ENCODE measurements around the gene SRGAP2C.
"Not testable (repeated sequence)": the region's sequence is repeated elsewhere in the genome, so short reads cannot be mapped to it uniquely, and the experiment has no call there.

SRGAP2C gene

GRCh38 chr1:121421490-121421889 lies 236.7 kb downstream of the SRGAP2C start:
- H2BK120ac ChIP-seq (ENCODE audit: insufficient read depth, low read length, poor library complexity); H2BK12ac ChIP-seq (ENCODE audit: low read length); H3K4me1 ChIP-seq (ENCODE audit: control insufficient read depth in 1 of 2, insufficient read depth in 2 of 2, low read length in 2 of 2); H3K4ac ChIP-seq (ENCODE audit: low read depth, low read length); H3K27ac ChIP-seq (ENCODE audit: low read depth, low read length); H3K14ac ChIP-seq (ENCODE audit: low read length); H3K36me3 ChIP-seq (ENCODE audit: control insufficient read depth in 1 of 2, insufficient read depth in 2 of 2, low read length in 2 of 2); H4K8ac ChIP-seq (ENCODE audit: low read depth, low read length); H3K18ac ChIP-seq (ENCODE audit: low read length); H3K4me3 ChIP-seq (ENCODE audit: low read depth, low read length); H2AFZ ChIP-seq (ENCODE audit: insufficient read depth, low read length, poor library complexity); H3K23ac ChIP-seq (ENCODE audit: low read length); H2BK5ac ChIP-seq (ENCODE audit: low read depth, low read length, poor library complexity); H4K12ac ChIP-seq (ENCODE audit: low read depth, low read length); H3K9ac ChIP-seq (ENCODE audit: low read length); DNase-seq; H3K9me3 ChIP-seq (ENCODE audit: insufficient read depth, low read depth, low read length); H4K91ac ChIP-seq (ENCODE audit: low read depth, low read length); H3K79me1 ChIP-seq (ENCODE audit: low read length); H3K79me2 ChIP-seq (ENCODE audit: control insufficient read depth, insufficient read depth, low read length, poor library complexity); H2AK5ac ChIP-seq (ENCODE audit: low read length); H3K27me3 ChIP-seq (ENCODE audit: insufficient read depth, low read length); H3K4me2 ChIP-seq (ENCODE audit: low read length): not testable (repeated sequence)
- no CpG with 5 or more reads among the region's 3 CpGs for WGBS (ENCODE audit: extremely low coverage, insufficient coverage, insufficient read length)

- not testable (repeated sequence) for H2BK120ac ChIP-seq (ENCODE audit: insufficient read depth, low read length, poor library complexity); H3K4me1 ChIP-seq (ENCODE audit: control insufficient read depth in 1 of 2, insufficient read depth in 2 of 2, low read length in 2 of 2); H3K9ac ChIP-seq (ENCODE audit: low read length); H3K23ac ChIP-seq (ENCODE audit: low read length); H4K8ac ChIP-seq (ENCODE audit: low read depth, low read length); H4K12ac ChIP-seq (ENCODE audit: low read depth, low read length); H3K27ac ChIP-seq (ENCODE audit: low read depth, low read length); DNase-seq; H3K4ac ChIP-seq (ENCODE audit: low read depth, low read length); H3K18ac ChIP-seq (ENCODE audit: low read length); H2AFZ ChIP-seq (ENCODE audit: insufficient read depth, low read length, poor library complexity); H3K36me3 ChIP-seq (ENCODE audit: control insufficient read depth in 1 of 2, insufficient read depth in 2 of 2, low read length in 2 of 2); H3K79me2 ChIP-seq (ENCODE audit: control insufficient read depth, insufficient read depth, low read length, poor library complexity); H2BK12ac ChIP-seq (ENCODE audit: low read length); H3K14ac ChIP-seq (ENCODE audit: low read length); H2AK5ac ChIP-seq (ENCODE audit: low read length); H3K27me3 ChIP-seq (ENCODE audit: insufficient read depth, low read length); H2BK5ac ChIP-seq (ENCODE audit: low read depth, low read length, poor library complexity); H3K4me2 ChIP-seq (ENCODE audit: low read length); H3K9me3 ChIP-seq (ENCODE audit: insufficient read depth, low read depth, low read length); H4K91ac ChIP-seq (ENCODE audit: low read depth, low read length); H3K79me1 ChIP-seq (ENCODE audit: low read length); H3K4me3 ChIP-seq (ENCODE audit: low read depth, low read length)
- no CpG with 5 or more reads among the region's 2 CpGs for WGBS (ENCODE audit: extremely low coverage, insufficient coverage, insufficient read length)
Measured at GRCh38 chr1:121423956-121424355, 239.2 kb downstream of the SRGAP2C start.

GRCh38 chr1:121433517-121433916 lies 248.7 kb downstream of the SRGAP2C start:
- not testable (repeated sequence) for H3K36me3 ChIP-seq (ENCODE audit: control insufficient read depth in 1 of 2, insufficient read depth in 2 of 2, low read length in 2 of 2); DNase-seq; H3K14ac ChIP-seq (ENCODE audit: low read length); H3K4me3 ChIP-seq (ENCODE audit: low read depth, low read length); H2AK5ac ChIP-seq (ENCODE audit: low read length); H3K79me2 ChIP-seq (ENCODE audit: control insufficient read depth, insufficient read depth, low read length, poor library complexity); H3K27me3 ChIP-seq (ENCODE audit: insufficient read depth, low read length); H3K4ac ChIP-seq (ENCODE audit: low read depth, low read length); H3K18ac ChIP-seq (ENCODE audit: low read length); H3K9ac ChIP-seq (ENCODE audit: low read length); H3K4me2 ChIP-seq (ENCODE audit: low read length); H3K9me3 ChIP-seq (ENCODE audit: insufficient read depth, low read depth, low read length); H2BK5ac ChIP-seq (ENCODE audit: low read depth, low read length, poor library complexity); H4K12ac ChIP-seq (ENCODE audit: low read depth, low read length); H2BK12ac ChIP-seq (ENCODE audit: low read length); H2AFZ ChIP-seq (ENCODE audit: insufficient read depth, low read length, poor library complexity); H3K27ac ChIP-seq (ENCODE audit: low read depth, low read length); H4K91ac ChIP-seq (ENCODE audit: low read depth, low read length); H3K4me1 ChIP-seq (ENCODE audit: control insufficient read depth in 1 of 2, insufficient read depth in 2 of 2, low read length in 2 of 2); H2BK120ac ChIP-seq (ENCODE audit: insufficient read depth, low read length, poor library complexity); H3K79me1 ChIP-seq (ENCODE audit: low read length); H3K23ac ChIP-seq (ENCODE audit: low read length); H4K8ac ChIP-seq (ENCODE audit: low read depth, low read length)
- no CpG with 5 or more reads among the region's 2 CpGs for WGBS (ENCODE audit: extremely low coverage, insufficient coverage, insufficient read length)

GRCh38 chr1:121438862-121439261 lies 254.1 kb downstream of the SRGAP2C start:
- H3K27me3 ChIP-seq (ENCODE audit: insufficient read depth, low read length); H3K23ac ChIP-seq (ENCODE audit: low read length); H3K27ac ChIP-seq (ENCODE audit: low read depth, low read length); H4K12ac ChIP-seq (ENCODE audit: low read depth, low read length); H3K9ac ChIP-seq (ENCODE audit: low read length); H3K79me1 ChIP-seq (ENCODE audit: low read length); H2BK5ac ChIP-seq (ENCODE audit: low read depth, low read length, poor library complexity); H3K9me3 ChIP-seq (ENCODE audit: insufficient read depth, low read depth, low read length); H3K14ac ChIP-seq (ENCODE audit: low read length); H4K91ac ChIP-seq (ENCODE audit: low read depth, low read length); H2BK120ac ChIP-seq (ENCODE audit: insufficient read depth, low read length, poor library complexity); H3K4me1 ChIP-seq (ENCODE audit: control insufficient read depth in 1 of 2, insufficient read depth in 2 of 2, low read length in 2 of 2); DNase-seq; H3K4ac ChIP-seq (ENCODE audit: low read depth, low read length); H4K8ac ChIP-seq (ENCODE audit: low read depth, low read length); H3K4me2 ChIP-seq (ENCODE audit: low read length); H2AFZ ChIP-seq (ENCODE audit: insufficient read depth, low read length, poor library complexity); H3K4me3 ChIP-seq (ENCODE audit: low read depth, low read length); H3K36me3 ChIP-seq (ENCODE audit: control insufficient read depth in 1 of 2, insufficient read depth in 2 of 2, low read length in 2 of 2); H3K18ac ChIP-seq (ENCODE audit: low read length); H2AK5ac ChIP-seq (ENCODE audit: low read length); H2BK12ac ChIP-seq (ENCODE audit: low read length); H3K79me2 ChIP-seq (ENCODE audit: control insufficient read depth, insufficient read depth, low read length, poor library complexity): not testable (repeated sequence)
- WGBS (ENCODE audit: extremely low coverage, insufficient coverage, insufficient read length), result no CpG with 5 or more reads among the region's 3 CpGs

Data from trophoblast cell (in vitro differentiated cells and primary cell).